H9 (cell line): ENCODE measurements around the gene ZNF644. TPM values are rescaled to one million over a fixed set of nuclear protein-coding genes. Genes with fewer than 3 reads are reported as not detected.

Source experiments
- DNase-seq: peaks from one replicate; pipeline ENCODE4 v3.0.0-alpha.2; 2017
- H2AFZ ChIP-seq: one replicate; pipeline ENCODE4 v1.6.1; 2013; ENCODE audit warnings: mild to moderate bottlenecking, low read length, control low read depth, moderate library complexity
- H2AK5ac ChIP-seq: 2 replicates; pipeline ENCODE4 v1.6.1; 2013; ENCODE audit warnings: low read length, control low read depth, mixed read lengths; ENCODE audit not compliant: insufficient read length
- H2BK120ac ChIP-seq: one replicate; pipeline ENCODE4 v1.6.1; 2013; ENCODE audit warnings: low read depth, mild to moderate bottlenecking, low read length, control low read depth, inconsistent platforms; ENCODE audit not compliant: poor library complexity, severe bottlenecking
- H2BK12ac ChIP-seq: 2 replicates; pipeline ENCODE4 v1.6.1; 2013; ENCODE audit warnings: low read length, control low read depth, mixed read lengths, low read depth; ENCODE audit not compliant: insufficient read length
- H2BK15ac ChIP-seq: 2 replicates; pipeline ENCODE4 v1.6.1; 2013; ENCODE audit warnings: low read depth, low read length, control low read depth
- H2BK20ac ChIP-seq: one replicate; pipeline ENCODE4 v1.6.1; 2013; ENCODE audit warnings: low read depth, mild to moderate bottlenecking, low read length, control low read depth, inconsistent platforms; ENCODE audit not compliant: poor library complexity, severe bottlenecking
- H2BK5ac ChIP-seq: 2 replicates; pipeline ENCODE4 v1.6.1; 2013; ENCODE audit warnings: low read length, control low read depth, mixed read lengths; ENCODE audit not compliant: insufficient read length
- H3K14ac ChIP-seq: 2 replicates; pipeline ENCODE4 v1.6.1; 2013; ENCODE audit warnings: low read length, control low read depth; ENCODE audit not compliant: insufficient read depth
- H3K18ac ChIP-seq: 2 replicates; pipeline ENCODE4 v1.6.1; 2013; ENCODE audit warnings: low read depth, mild to moderate bottlenecking, mixed read lengths, low read length, control low read depth; ENCODE audit not compliant: insufficient read length
- H3K23ac ChIP-seq: 2 replicates; pipeline ENCODE4 v1.6.1; 2013; ENCODE audit warnings: low read length, control low read depth, mixed read lengths, low read depth; ENCODE audit not compliant: insufficient read length
- H3K23me2 ChIP-seq: 2 replicates; pipeline ENCODE4 v1.6.1; 2013; ENCODE audit warnings: low read depth, mild to moderate bottlenecking, mixed read lengths, low read length, control low read depth; ENCODE audit not compliant: insufficient read length, poor library complexity, severe bottlenecking
- H3K27ac ChIP-seq: 2 replicates; pipeline ENCODE4 v1.5.1; 2013; ENCODE audit warnings: low read length, control low read depth, mixed read lengths, low read depth; ENCODE audit not compliant: insufficient read length
- H3K27me3 ChIP-seq: 2 replicates; pipeline ENCODE4 v1.6.1; 2013; ENCODE audit warnings: low read length, control low read depth, inconsistent platforms; ENCODE audit not compliant: insufficient read depth
- H3K4ac ChIP-seq: 2 replicates; pipeline ENCODE4 v1.6.1; 2013; ENCODE audit warnings: low read depth, mild to moderate bottlenecking, control low read depth, inconsistent platforms, low read length, moderate library complexity
- H3K4me1 ChIP-seq: 2 replicates; pipeline ENCODE4 v1.6.1; 2013; ENCODE audit warnings: low read length, control low read depth, inconsistent platforms; ENCODE audit not compliant: insufficient read depth
- H3K4me2 ChIP-seq: 2 replicates; pipeline ENCODE4 v1.6.1; 2013; ENCODE audit warnings: low read length, control low read depth, mixed read lengths; ENCODE audit not compliant: insufficient read length, insufficient read depth
- H3K56ac ChIP-seq: 2 replicates; pipeline ENCODE4 v1.6.1; 2013; ENCODE audit warnings: low read depth, mild to moderate bottlenecking, mixed read lengths, low read length, control low read depth; ENCODE audit not compliant: insufficient read length
- H3K79me1 ChIP-seq: 2 replicates; pipeline ENCODE4 v1.6.1; 2013; ENCODE audit warnings: low read depth, mild to moderate bottlenecking, moderate library complexity, low read length, control low read depth, inconsistent platforms; ENCODE audit not compliant: insufficient read depth, poor library complexity, severe bottlenecking
- H3K79me2 ChIP-seq: 2 replicates; pipeline ENCODE4 v1.6.1; 2013; ENCODE audit warnings: low read length, control low read depth, inconsistent platforms; ENCODE audit not compliant: insufficient read depth
- H3K9ac ChIP-seq: 2 replicates; pipeline ENCODE4 v1.6.1; 2013; ENCODE audit warnings: low read length, control low read depth, mixed read lengths; ENCODE audit not compliant: insufficient read length; ENCODE audit errors: extremely low read depth
- H3K9me3 ChIP-seq: one replicate; pipeline ENCODE4 v1.6.1; 2013; ENCODE audit warnings: low read depth, low read length, inconsistent platforms; ENCODE audit not compliant: control insufficient read depth
- H3T11ph ChIP-seq: one replicate; pipeline ENCODE4 v1.6.1; 2013; ENCODE audit warnings: mild to moderate bottlenecking, low read length, control low read depth, inconsistent platforms
- H4K20me1 ChIP-seq: one replicate; pipeline ENCODE4 v1.6.1; 2013; ENCODE audit not compliant: control insufficient read depth, insufficient read length, insufficient read depth
- H4K5ac ChIP-seq: 2 replicates; pipeline ENCODE4 v1.6.1; 2013; ENCODE audit warnings: low read depth, mild to moderate bottlenecking, mixed read lengths, low read length, control low read depth; ENCODE audit not compliant: insufficient read length
- H4K8ac ChIP-seq: replicated peaks from 2 replicates; pipeline ENCODE4 v1.6.1; 2013; ENCODE audit warnings: low read length, control low read depth, mixed read lengths, low read depth; ENCODE audit not compliant: insufficient read length
- H4K91ac ChIP-seq: 2 replicates; pipeline ENCODE4 v1.6.1; 2013; ENCODE audit warnings: low read depth, mild to moderate bottlenecking, moderate library complexity, mixed read lengths, low read length, control low read depth; ENCODE audit not compliant: insufficient read length
- H3K27ac Mint-ChIP-seq, 3 experiments: 2 replicates in 2 of 3; 3 replicates in 1 of 3; pipeline ENCODE4 v1.8.0; 2020 to 2021; ENCODE audit warnings: mixed read lengths in 3 of 3, mild to moderate bottlenecking in 1 of 3, moderate library complexity in 1 of 3
- H3K27me3 Mint-ChIP-seq: 2 replicates; pipeline ENCODE4 v1.8.0; 2021; ENCODE audit warnings: low read depth, mild to moderate bottlenecking, moderate library complexity, mixed read lengths
- H3K36me3 Mint-ChIP-seq, 3 experiments: 2 replicates in 2 of 3; 3 replicates in 1 of 3; pipeline ENCODE4 v1.8.0; 2020 to 2021; ENCODE audit warnings: low read depth in 3 of 3, mixed read lengths in 3 of 3; ENCODE audit not compliant: insufficient read depth in 1 of 3
- H3K4me1 Mint-ChIP-seq, 2 experiments: 2 replicates each; pipeline ENCODE4 v1.8.0; 2020; ENCODE audit warnings: mixed read lengths in 2 of 2
- H3K4me3 Mint-ChIP-seq, 2 experiments: 2 replicates in 1 of 2; 3 replicates in 1 of 2; pipeline ENCODE4 v1.8.0; 2020 to 2021; ENCODE audit warnings: mild to moderate bottlenecking in 2 of 2, mixed read lengths in 2 of 2, moderate library complexity in 1 of 2
- H3K9me3 Mint-ChIP-seq, 2 experiments: 2 replicates in 1 of 2; 3 replicates in 1 of 2; pipeline ENCODE4 v1.8.0; 2020; ENCODE audit warnings: mild to moderate bottlenecking in 2 of 2, mixed read lengths in 2 of 2, moderate library complexity in 1 of 2
- CTCF ChIP-seq: fragments of 200-600 bp; sonication (generic); conservative IDR thresholded peaks from 3 replicates; pipeline ENCODE4 v1.8.0; 2021; ENCODE audit warnings: antibody characterized with exemption, mild to moderate bottlenecking
- WGBS: extraction: QIAGEN DNeasy Blood & Tissue Kit; methylation state at CpG from one replicate; pipeline ENCODE4 v1.1.7; 2013; ENCODE audit warnings: missing lambda C conversion rate, low lambda C conversion rate, mixed read lengths; ENCODE audit not compliant: insufficient read length; ENCODE audit errors: extremely low coverage; 5-methylcytosine and 5-hydroxymethylcytosine counted together
- total RNA-seq: library from RNA; stranded (reverse); gene quantifications from 2 replicates; pipeline ENCODE4 v1.2.1, GENCODE V29; 2021

The ZNF644 gene
- total RNA-seq, 1 experiment from 2014 or later, result 78.9 TPM

- Mint-ChIP-seq H3K36me3 (no peaks in the 10 kb centered on the region), H3K9me3 (no peaks in the 10 kb centered on the region; a peak in 1 of 5 replicates), H3K4me3 (no peak overlapping the region), H3K27ac (no peak overlapping the region; a peak in 1 of 7 replicates), H3K4me1 (no peaks in the 10 kb centered on the region), H3K27me3 (peaks cover 38% of the 10 kb centered on the region)
- H3T11ph ChIP-seq, result no peak overlapping the region
- H4K20me1 ChIP-seq, result no peaks in the 10 kb centered on the region
- H2AK5ac ChIP-seq, result no peak overlapping the region
- no peak overlapping the region for H4K5ac ChIP-seq
- H3K23ac ChIP-seq, result no peak overlapping the region
- WGBS, result no CpG with 5 or more reads among the region's 1 CpG
- H3K79me2 ChIP-seq, result no peaks in the 10 kb centered on the region
- H3K27ac ChIP-seq, result no peak overlapping the region
- no peak for TF ChIP-seq CTCF
- no peaks in the 10 kb centered on the region for H3K27me3 ChIP-seq
- no peaks in the 10 kb centered on the region for H3K9me3 ChIP-seq
- DNase-seq, result no peak
- H4K8ac ChIP-seq, result no peak overlapping the region
- H3K79me1 ChIP-seq, result no peaks in the 10 kb centered on the region
- H2BK15ac ChIP-seq, result no peak overlapping the region
- H3K56ac ChIP-seq, result no peak overlapping the region
- H2BK12ac ChIP-seq, result no peak overlapping the region
- H3K18ac ChIP-seq, result no peak overlapping the region
- no peak overlapping the region for H3K9ac ChIP-seq
- H3K4ac ChIP-seq, result no peak overlapping the region
- no peak overlapping the region for H2BK20ac ChIP-seq
- no peak overlapping the region for H3K14ac ChIP-seq
- H2AFZ ChIP-seq, result no peak overlapping the region
- no peaks in the 10 kb centered on the region for H3K4me1 ChIP-seq
- H3K23me2 ChIP-seq, result no peaks in the 10 kb centered on the region
- no peak overlapping the region for H4K91ac ChIP-seq
- H2BK5ac ChIP-seq, result no peak overlapping the region
- no peak overlapping the region for H3K4me2 ChIP-seq
- H2BK120ac ChIP-seq, result no peak overlapping the region
These were observed 9.2 kb upstream of the ZNF644 start for GRCh38 chr1:91031081-91031480.
